GM12878 (cell line): Measurements from ENCODE around the gene EEFSEC.

Experiments used
- CTCF ChIP-seq, 3 experiments: IDR thresholded peaks in 2 of 3; conservative IDR thresholded peaks in 1 of 3; 2 replicates each; pipeline ENCODE4 v1.5.1; 2011; ENCODE audit warnings: low read depth in 3 of 3, low read length in 3 of 3, mild to moderate bottlenecking in 3 of 3, control low read depth in 2 of 3, moderate library complexity in 2 of 3, inconsistent platforms in 1 of 3, mixed read lengths in 1 of 3; ENCODE audit not compliant: control insufficient read depth in 2 of 3, insufficient read depth in 1 of 3; ENCODE audit errors: extremely low read depth in 1 of 3
- KDM1A ChIP-seq: fragments of 200-600 bp; sonication (generic); IDR thresholded peaks from 2 replicates; pipeline ENCODE4 v1.6.1; 2016; ENCODE audit warnings: borderline replicate concordance
- POLR2A ChIP-seq: IDR thresholded peaks from 2 replicates; pipeline ENCODE4 v1.6.1; 2011; ENCODE audit warnings: low read depth, mild to moderate bottlenecking, low read length
- RFX5 ChIP-seq: IDR thresholded peaks from 2 replicates; pipeline ENCODE4 v1.6.1; 2011; ENCODE audit warnings: low read depth, low read length, improper control_type of control experiment
- TAF1 ChIP-seq: IDR thresholded peaks from 2 replicates; pipeline ENCODE4 v1.6.1; 2011; ENCODE audit warnings: mild to moderate bottlenecking, low read depth, low read length, borderline replicate concordance

GRCh38 chr3:128453501-128454309 lies 300.4 kb downstream of the EEFSEC start:
- no peak for TF ChIP-seq RFX5
- TF ChIP-seq CTCF (IDR thresholded peaks at IDR 0.05 in 2 of 3, conservative IDR thresholded peaks at IDR 0.05 in 1 of 3; ENCODE audit: control insufficient read depth in 2 of 3, extremely low read depth in 1 of 3, insufficient read depth in 1 of 3, low read depth in 3 of 3, low read length in 3 of 3), result no peak
- no peak for TF ChIP-seq POLR2A
- no peak for TF ChIP-seq TAF1
- no peak for TF ChIP-seq KDM1A
